SK-N-SH (cell line): ENCODE data around the gene RADIL. TPM values are rescaled to one million over a fixed set of nuclear protein-coding genes. Genes with fewer than 3 reads are reported as not detected.

Experiments
- CTCF ChIA-PET: fragments of 300-600, 350-600 bp; formaldehyde crosslinking; extraction: SDS; loops from one replicate; lab custom pipeline; 2021; lab: Yijun Ruan, JAX
- POLR2A ChIA-PET: fragments of 350-600 bp; sonication (Branson Sonifier 250); formaldehyde crosslinking; extraction: SDS; loops from one replicate; lab custom pipeline; 2020; ENCODE audit warnings: antibody characterized with exemption, inconsistent platforms; lab: Yijun Ruan, JAX
- DNase-seq: peaks from one replicate; pipeline ENCODE4 v3.0.0; 2012
- H2AFZ ChIP-seq: fragments of 200-600 bp; sonication (generic); 2 replicates; pipeline ENCODE4 v1.8.1; 2016; ENCODE audit warnings: antibody characterized with exemption, mild to moderate bottlenecking, low read depth
- H3F3A ChIP-seq: fragments of 200-600 bp; sonication (generic); replicated peaks from 2 replicates; pipeline ENCODE3; 2016; ENCODE audit warnings: antibody characterized with exemption, mild to moderate bottlenecking; ENCODE audit not compliant: insufficient read depth
- H3K27ac ChIP-seq, 2 experiments: fragments of 200-500 bp in 1 of 2; fragments of 200-600 bp in 1 of 2; sonication (Bioruptor generic) in 1 of 2; sonication (generic), shearing (Covaris generic) in 1 of 2; 2 replicates each; pipeline versions ENCODE4 v1.5.1 to v1.6.1; 2014 to 2016; ENCODE audit warnings: low read depth in 2 of 2, inconsistent platforms in 1 of 2, low read length in 1 of 2, mild to moderate bottlenecking in 1 of 2, mixed read lengths in 1 of 2
- H3K27me3 ChIP-seq: fragments of 200-600 bp; sonication (generic), shearing (Covaris generic); 2 replicates; pipeline ENCODE4 v1.6.1; 2016; ENCODE audit warnings: mixed run types; ENCODE audit not compliant: insufficient read depth
- H3K36me3 ChIP-seq, 2 experiments: fragments of 200-500 bp in 1 of 2; fragments of 200-600 bp in 1 of 2; sonication (Bioruptor generic) in 1 of 2; sonication (generic) in 1 of 2; replicated peaks in 1 of 2; 2 replicates each; pipeline versions ENCODE3 to v1.5.1; 2014 to 2016; ENCODE audit warnings: low read length in 1 of 2, mild to moderate bottlenecking in 1 of 2; ENCODE audit not compliant: insufficient read depth in 2 of 2, control insufficient read depth in 1 of 2
- H3K4me1 ChIP-seq, 2 experiments: fragments of 200-500 bp in 1 of 2; fragments of 200-600 bp in 1 of 2; sonication (Bioruptor generic) in 1 of 2; sonication (generic), shearing (Covaris generic) in 1 of 2; 2 replicates each; pipeline versions ENCODE4 v1.5.1 to v1.6.1; 2014 to 2016; ENCODE audit warnings: low read depth in 1 of 2, low read length in 1 of 2, mixed run types in 1 of 2; ENCODE audit not compliant: insufficient read depth in 2 of 2, control insufficient read depth in 1 of 2
- H3K4me2 ChIP-seq: fragments of 200-600 bp; sonication (generic), shearing (Covaris generic); 2 replicates; pipeline ENCODE4 v1.6.1; 2017; ENCODE audit warnings: mixed run types
- H3K4me3 ChIP-seq, 2 experiments: fragments of 200-500 bp in 1 of 2; fragments of 200-600 bp in 1 of 2; sonication (Bioruptor generic) in 1 of 2; sonication (generic), shearing (Covaris generic) in 1 of 2; 2 replicates each; pipeline versions ENCODE4 v1.5.1 to v1.8.1; 2014 to 2016; ENCODE audit warnings: low read depth in 2 of 2, inconsistent platforms in 1 of 2, low read length in 1 of 2, mild to moderate bottlenecking in 1 of 2, mixed read lengths in 1 of 2, moderate library complexity in 1 of 2
- H3K79me2 ChIP-seq: fragments of 200-600 bp; sonication (generic); 2 replicates; pipeline ENCODE4 v1.8.1; 2017; ENCODE audit warnings: mild to moderate bottlenecking; ENCODE audit not compliant: insufficient read depth
- H3K9ac ChIP-seq: fragments of 200-600 bp; sonication (generic); 2 replicates; pipeline ENCODE4 v1.6.1; 2017; ENCODE audit warnings: mixed run types
- H3K9me2 ChIP-seq: fragments of 200-600 bp; sonication (generic); 2 replicates; pipeline ENCODE4 v1.6.1; 2017; ENCODE audit warnings: mixed run types
- H3K9me3 ChIP-seq: fragments of 200-600 bp; sonication (generic); 2 replicates; pipeline ENCODE4 v1.6.1; 2017; ENCODE audit warnings: mixed run types, mild to moderate bottlenecking, moderate library complexity
- H4K20me1 ChIP-seq: fragments of 200-600 bp; sonication (generic); 2 replicates; pipeline ENCODE4 v1.6.1; 2017; ENCODE audit warnings: mild to moderate bottlenecking, mixed run types; ENCODE audit not compliant: insufficient read depth
- CHD2 ChIP-seq: fragments of 150-350 bp; IDR thresholded peaks from 2 replicates; pipeline ENCODE4 v1.6.1; 2018; ENCODE audit warnings: low read length; ENCODE audit not compliant: partially characterized antibody
- ELF1 ChIP-seq: IDR thresholded peaks from 2 replicates; pipeline ENCODE4 v1.4.0; 2012
- EP300 ChIP-seq, 2 experiments: IDR thresholded peaks; 2 replicates each; pipeline versions ENCODE4 v1.4.0 to v1.6.1; 2012; ENCODE audit warnings: borderline replicate concordance in 1 of 2, low read depth in 1 of 2, low read length in 1 of 2
- FOSL2 ChIP-seq: IDR thresholded peaks from 2 replicates; pipeline ENCODE4 v1.4.0; 2012; ENCODE audit warnings: low read depth, mild to moderate bottlenecking, moderate library complexity, borderline replicate concordance
- FOXJ3 ChIP-seq: sonication (generic); formaldehyde crosslinking; IDR thresholded peaks from 2 replicates; pipeline ENCODE4 v1.5.1; 2020; ENCODE audit warnings: mild to moderate bottlenecking, missing genetic modification reagents
- FOXM1 ChIP-seq: IDR thresholded peaks from 2 replicates; pipeline ENCODE4 v1.4.0; 2012; ENCODE audit warnings: low read depth, mild to moderate bottlenecking
- GATA2 ChIP-seq: sonication (generic); formaldehyde crosslinking; IDR thresholded peaks from 2 replicates; pipeline ENCODE4 v1.5.0; 2020; ENCODE audit warnings: mild to moderate bottlenecking, missing genetic modification reagents
- JUND ChIP-seq: IDR thresholded peaks from 2 replicates; pipeline ENCODE4 v1.4.0; 2012
- MEF2A ChIP-seq: IDR thresholded peaks from 2 replicates; pipeline ENCODE4 v1.4.0; 2012; ENCODE audit warnings: low read depth, borderline replicate concordance
- MXI1 ChIP-seq: IDR thresholded peaks from 2 replicates; pipeline ENCODE4 v1.6.1; 2012; ENCODE audit warnings: mild to moderate bottlenecking, low read depth, low read length, improper control_type of control experiment
- NFIC ChIP-seq: IDR thresholded peaks from 2 replicates; pipeline ENCODE4 v1.4.0; 2012; ENCODE audit warnings: borderline replicate concordance
- NRF1 ChIP-seq: IDR thresholded peaks from 2 replicates; pipeline ENCODE4 v1.6.1; 2012; ENCODE audit warnings: low read depth, mild to moderate bottlenecking, low read length
- SIN3A ChIP-seq: IDR thresholded peaks from 2 replicates; pipeline ENCODE4 v1.6.1; 2012; ENCODE audit warnings: low read depth, mild to moderate bottlenecking, low read length, moderate library complexity, borderline replicate concordance
- TAF1 ChIP-seq: IDR thresholded peaks from 2 replicates; pipeline ENCODE4 v1.6.1; 2012; ENCODE audit warnings: low read depth, mild to moderate bottlenecking, low read length, moderate library complexity, borderline replicate concordance
- TCF12 ChIP-seq: IDR thresholded peaks from 2 replicates; pipeline ENCODE4 v1.4.0; 2012
- TEAD4 ChIP-seq: IDR thresholded peaks from 2 replicates; pipeline ENCODE4 v1.4.0; 2012; ENCODE audit warnings: mild to moderate bottlenecking, borderline replicate concordance; ENCODE audit not compliant: insufficient read depth
- YY1 ChIP-seq: IDR thresholded peaks from 2 replicates; pipeline ENCODE4 v1.4.0; 2012; ENCODE audit warnings: low read depth, mild to moderate bottlenecking
- WGBS: methylation state at CpG from one replicate; pipeline ENCODE4 v1.1.6; 2017; ENCODE audit warnings: low lambda C conversion rate; 5-methylcytosine and 5-hydroxymethylcytosine counted together
- polyA plus RNA-seq, 3 experiments: library from polyadenylated mRNA; depleted of rRNA; stranded (reverse); fragments of >200 nt; gene quantifications; 2 replicates each; pipeline ENCODE4 v1.2.3, GENCODE V29; 2012
- TF ChIP-seq, protein P1 (sequence below): IDR thresholded peaks from 2 replicates; pipeline ENCODE4 v1.4.0; 2012; ENCODE audit warnings: low read depth, borderline replicate concordance
- TF ChIP-seq, protein P2 (sequence below): fragments of 200-600 bp; sonication (generic); IDR thresholded peaks from 2 replicates; pipeline ENCODE4 v1.6.1; 2017; ENCODE audit warnings: antibody characterized with exemption, mild to moderate bottlenecking, moderate library complexity
- TF ChIP-seq, protein P3 (sequence below): IDR thresholded peaks from 2 replicates; pipeline ENCODE4 v1.4.0; 2012; ENCODE audit warnings: low read depth
- TF ChIP-seq, protein P4 (sequence below): IDR thresholded peaks from 2 replicates; pipeline ENCODE4; 2012

The RADIL gene
- polyA plus RNA-seq, 1 of the 3 experiments (the other 2 are of a cell fraction), result 4.3 TPM

DNA sequence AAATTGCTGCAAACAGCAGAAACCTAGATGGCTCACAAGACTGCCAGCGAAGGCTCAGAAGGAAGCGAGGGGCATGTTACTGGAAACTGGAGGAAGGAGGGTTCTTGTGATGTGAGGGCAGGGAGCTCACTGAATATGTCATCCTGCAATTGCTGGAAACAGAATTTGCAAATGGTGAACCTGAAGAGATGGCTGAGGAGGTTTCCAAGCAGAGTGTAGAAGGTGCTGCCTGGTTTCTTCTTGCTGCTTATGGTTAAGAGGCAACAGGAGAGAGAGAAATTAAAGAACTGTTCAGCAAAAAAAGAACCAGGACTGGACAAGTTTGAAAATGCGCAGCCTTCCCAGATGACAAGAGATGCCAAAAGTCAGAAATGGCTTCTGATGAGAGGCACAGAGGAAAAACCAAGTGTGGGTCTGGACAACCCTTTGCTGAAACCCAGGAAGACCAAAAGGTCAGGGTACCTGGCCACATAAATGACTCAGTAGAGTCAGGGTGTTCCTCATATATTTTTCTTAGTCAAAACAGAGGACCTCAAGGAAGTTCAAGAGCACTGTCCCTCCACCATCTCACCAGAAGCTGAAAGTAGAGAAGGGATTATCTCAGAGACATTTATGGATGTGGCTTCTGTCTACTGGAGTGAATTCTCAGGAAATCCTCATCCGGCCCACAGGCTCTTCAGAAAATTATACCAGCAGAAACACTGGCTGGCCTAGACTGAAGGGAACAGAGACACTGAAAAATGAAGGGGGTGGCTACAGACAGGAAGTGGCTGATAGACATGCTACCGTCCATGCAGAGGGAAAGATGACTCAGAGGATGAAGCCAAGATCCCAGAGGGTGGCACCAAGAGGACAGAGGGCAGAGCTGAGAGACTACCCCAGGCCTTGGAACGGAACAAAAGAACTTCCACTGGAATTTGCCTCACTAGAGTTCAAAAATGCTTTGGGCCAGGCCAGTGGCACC is 31.8 kb downstream of the RADIL start:
- 81% methylated on average over 6 of the region's 6 CpGs for WGBS
- Histone ChIP-seq H3K4me3 (no peak overlapping the region), H3K9me2 (no peaks in the 10 kb centered on the region), H3K36me3 (no peaks in the 10 kb centered on the region), H3K27ac (no peak overlapping the region), H3K27me3 (no peaks in the 10 kb centered on the region), H3K9me3 (peaks cover 8% of the 10 kb centered on the region; the same call in 1 of the 2 replicates), H3F3A (peaks cover 3% of the 10 kb centered on the region), H3K9ac (no peak overlapping the region), H3K4me2 (no peak overlapping the region), H4K20me1 (no peaks in the 10 kb centered on the region), H3K79me2 (no peaks in the 10 kb centered on the region), H3K4me1 (peaks cover 0 to 19% of the 10 kb centered on the region in 2 experiments; a peak in 2 of 4 replicates), H2AFZ (no peak overlapping the region)
- DNase-seq, result no peak
- no peak for TF ChIP-seq YY1
- POLR2A ChIA-PET, result no interaction called here
- CTCF ChIA-PET, result interaction anchor here (0.9 to 22.9 kb wide), 6 partner anchors 21 to 234 kb away, joined by 4 to 645 read pairs (median 8); partner anchors contain the start of gene RADIL

DNA sequence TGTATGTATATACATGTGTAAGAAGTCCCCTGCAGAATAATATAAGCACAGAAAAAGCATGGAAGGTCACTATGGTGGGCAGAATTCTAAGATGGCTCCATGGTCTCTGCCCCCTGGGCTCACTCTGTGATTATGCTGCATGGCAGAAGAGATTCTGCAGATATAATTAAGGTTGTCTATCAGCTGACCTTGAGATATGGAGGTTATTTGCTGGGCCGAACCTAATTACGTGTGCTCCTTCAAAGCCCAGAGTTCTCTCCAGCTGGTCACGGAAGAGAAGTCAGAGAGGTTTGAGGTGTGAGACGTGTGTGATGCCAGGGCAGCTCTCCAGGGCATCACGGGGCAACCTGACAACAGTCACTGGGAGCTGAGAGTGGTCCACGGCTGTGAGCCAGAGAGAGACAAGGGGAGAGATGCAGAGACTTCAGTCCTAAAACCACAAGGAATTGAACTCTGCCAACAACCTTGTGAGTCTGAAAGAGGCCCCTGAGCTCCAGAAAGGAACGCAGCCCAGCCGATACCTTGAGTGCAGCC is 33.2 kb downstream of the RADIL start:
- 87% methylated on average over 8 of the region's 8 CpGs for WGBS
- H3K4me1 ChIP-seq, result peaks cover 0 to 21% of the 10 kb centered on the region in 2 experiments; a peak in 2 of 4 replicates
- TF ChIP-seq, protein P1, sequence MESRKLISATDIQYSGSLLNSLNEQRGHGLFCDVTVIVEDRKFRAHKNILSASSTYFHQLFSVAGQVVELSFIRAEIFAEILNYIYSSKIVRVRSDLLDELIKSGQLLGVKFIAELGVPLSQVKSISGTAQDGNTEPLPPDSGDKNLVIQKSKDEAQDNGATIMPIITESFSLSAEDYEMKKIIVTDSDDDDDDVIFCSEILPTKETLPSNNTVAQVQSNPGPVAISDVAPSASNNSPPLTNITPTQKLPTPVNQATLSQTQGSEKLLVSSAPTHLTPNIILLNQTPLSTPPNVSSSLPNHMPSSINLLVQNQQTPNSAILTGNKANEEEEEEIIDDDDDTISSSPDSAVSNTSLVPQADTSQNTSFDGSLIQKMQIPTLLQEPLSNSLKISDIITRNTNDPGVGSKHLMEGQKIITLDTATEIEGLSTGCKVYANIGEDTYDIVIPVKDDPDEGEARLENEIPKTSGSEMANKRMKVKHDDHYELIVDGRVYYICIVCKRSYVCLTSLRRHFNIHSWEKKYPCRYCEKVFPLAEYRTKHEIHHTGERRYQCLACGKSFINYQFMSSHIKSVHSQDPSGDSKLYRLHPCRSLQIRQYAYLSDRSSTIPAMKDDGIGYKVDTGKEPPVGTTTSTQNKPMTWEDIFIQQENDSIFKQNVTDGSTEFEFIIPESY, result no peak
- TF ChIP-seq YY1, result no peak
- TF ChIP-seq MEF2A, result no peak
- no peak for TF ChIP-seq ELF1
- no peak for TF ChIP-seq FOXM1
- no peak for TF ChIP-seq FOSL2
- TF ChIP-seq EP300 (IDR thresholded peaks at IDR 0.05; ENCODE audit: borderline replicate concordance in 1 of 2, low read depth in 1 of 2, low read length in 1 of 2), result peak in 1 of 2 experiments; percentile 71; a peak in 1 of 4 replicates
- TF ChIP-seq CHD2, result no peak
- no peak for TF ChIP-seq JUND
- no peak for TF ChIP-seq NRF1
- TF ChIP-seq NFIC, result no peak
- no peak for TF ChIP-seq TAF1
- TF ChIP-seq, protein P2, sequence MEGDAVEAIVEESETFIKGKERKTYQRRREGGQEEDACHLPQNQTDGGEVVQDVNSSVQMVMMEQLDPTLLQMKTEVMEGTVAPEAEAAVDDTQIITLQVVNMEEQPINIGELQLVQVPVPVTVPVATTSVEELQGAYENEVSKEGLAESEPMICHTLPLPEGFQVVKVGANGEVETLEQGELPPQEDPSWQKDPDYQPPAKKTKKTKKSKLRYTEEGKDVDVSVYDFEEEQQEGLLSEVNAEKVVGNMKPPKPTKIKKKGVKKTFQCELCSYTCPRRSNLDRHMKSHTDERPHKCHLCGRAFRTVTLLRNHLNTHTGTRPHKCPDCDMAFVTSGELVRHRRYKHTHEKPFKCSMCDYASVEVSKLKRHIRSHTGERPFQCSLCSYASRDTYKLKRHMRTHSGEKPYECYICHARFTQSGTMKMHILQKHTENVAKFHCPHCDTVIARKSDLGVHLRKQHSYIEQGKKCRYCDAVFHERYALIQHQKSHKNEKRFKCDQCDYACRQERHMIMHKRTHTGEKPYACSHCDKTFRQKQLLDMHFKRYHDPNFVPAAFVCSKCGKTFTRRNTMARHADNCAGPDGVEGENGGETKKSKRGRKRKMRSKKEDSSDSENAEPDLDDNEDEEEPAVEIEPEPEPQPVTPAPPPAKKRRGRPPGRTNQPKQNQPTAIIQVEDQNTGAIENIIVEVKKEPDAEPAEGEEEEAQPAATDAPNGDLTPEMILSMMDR, result no peak
- no peak for TF ChIP-seq TEAD4
- TF ChIP-seq MXI1, result peak; percentile 50; the same call in 1 of the 2 replicates
- TF ChIP-seq FOXJ3 (CRISPR knock-in tag), result peak; percentile 58; the same call in 1 of the 2 replicates
- TF ChIP-seq, protein P3, sequence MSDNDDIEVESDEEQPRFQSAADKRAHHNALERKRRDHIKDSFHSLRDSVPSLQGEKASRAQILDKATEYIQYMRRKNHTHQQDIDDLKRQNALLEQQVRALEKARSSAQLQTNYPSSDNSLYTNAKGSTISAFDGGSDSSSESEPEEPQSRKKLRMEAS, result no peak
- no peak for TF ChIP-seq SIN3A
- no peak for TF ChIP-seq TCF12
- TF ChIP-seq, protein P4, sequence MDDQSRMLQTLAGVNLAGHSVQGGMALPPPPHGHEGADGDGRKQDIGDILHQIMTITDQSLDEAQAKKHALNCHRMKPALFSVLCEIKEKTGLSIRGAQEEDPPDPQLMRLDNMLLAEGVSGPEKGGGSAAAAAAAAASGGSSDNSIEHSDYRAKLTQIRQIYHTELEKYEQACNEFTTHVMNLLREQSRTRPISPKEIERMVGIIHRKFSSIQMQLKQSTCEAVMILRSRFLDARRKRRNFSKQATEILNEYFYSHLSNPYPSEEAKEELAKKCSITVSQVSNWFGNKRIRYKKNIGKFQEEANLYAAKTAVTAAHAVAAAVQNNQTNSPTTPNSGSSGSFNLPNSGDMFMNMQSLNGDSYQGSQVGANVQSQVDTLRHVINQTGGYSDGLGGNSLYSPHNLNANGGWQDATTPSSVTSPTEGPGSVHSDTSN, result no peak
- peak; percentile 83 for TF ChIP-seq GATA2 (CRISPR knock-in tag)

More for the DNA sequence above, 33.2 kb downstream of the RADIL start:
- H3K9ac ChIP-seq, result no peak overlapping the region
- H3K4me3 ChIP-seq, result no peak overlapping the region
- no peaks in the 10 kb centered on the region for H3K36me3 ChIP-seq
- H4K20me1 ChIP-seq, result no peaks in the 10 kb centered on the region
- H3K9me2 ChIP-seq, result no peaks in the 10 kb centered on the region
- POLR2A ChIA-PET, result interaction anchor here (0.5 to 1.1 kb wide), 3 partner anchors 32 to 123 kb away, joined by 4 to 7 read pairs (median 4); no protein-coding TSS in a partner anchor
- H3K79me2 ChIP-seq, result no peaks in the 10 kb centered on the region
- DNase-seq, result peak; percentile 55
- CTCF ChIA-PET, result interaction anchor here (0.7 to 22.9 kb wide), 19 partner anchors 9 to 256 kb away, joined by 3 to 645 read pairs (median 7); partner anchors contain the start of gene RADIL
- H3F3A ChIP-seq, result peaks cover 3% of the 10 kb centered on the region
- no peak overlapping the region for H3K4me2 ChIP-seq
- peaks cover 8% of the 10 kb centered on the region; the same call in 1 of the 2 replicates for H3K9me3 ChIP-seq
- H3K27ac ChIP-seq, result peak overlapping the region in 1 of 2 experiments; percentile 19; a peak in 2 of 4 replicates
- H3K27me3 ChIP-seq, result no peaks in the 10 kb centered on the region
- H2AFZ ChIP-seq, result no peak overlapping the region
